ENCODE data around the gene FAM162B.

GRCh38 chr6:116762235-116762634 is 3.3 kb downstream of the FAM162B start:
- TF ChIP-seq CTCF (IDR thresholded peaks at IDR 0.05): no peak
- no peak for TF ChIP-seq POLR2AphosphoS5 (IDR thresholded peaks at IDR 0.05)
